HG03135 (cell line): ENCODE data around the gene CEP95.
"Not testable (repeated sequence)": the region's sequence is repeated elsewhere in the genome, so short reads cannot be mapped to it uniquely, and the experiment has no call there.

Experiments
- ATAC-seq: cut with Tn5 transposase; IDR thresholded peaks from one replicate; pipeline ENCODE4 v1.9.1; 2021; ENCODE audit warnings: mild to moderate bottlenecking, moderate library complexity; ENCODE audit not compliant: unreplicated experiment

CEP95 gene

DNA sequence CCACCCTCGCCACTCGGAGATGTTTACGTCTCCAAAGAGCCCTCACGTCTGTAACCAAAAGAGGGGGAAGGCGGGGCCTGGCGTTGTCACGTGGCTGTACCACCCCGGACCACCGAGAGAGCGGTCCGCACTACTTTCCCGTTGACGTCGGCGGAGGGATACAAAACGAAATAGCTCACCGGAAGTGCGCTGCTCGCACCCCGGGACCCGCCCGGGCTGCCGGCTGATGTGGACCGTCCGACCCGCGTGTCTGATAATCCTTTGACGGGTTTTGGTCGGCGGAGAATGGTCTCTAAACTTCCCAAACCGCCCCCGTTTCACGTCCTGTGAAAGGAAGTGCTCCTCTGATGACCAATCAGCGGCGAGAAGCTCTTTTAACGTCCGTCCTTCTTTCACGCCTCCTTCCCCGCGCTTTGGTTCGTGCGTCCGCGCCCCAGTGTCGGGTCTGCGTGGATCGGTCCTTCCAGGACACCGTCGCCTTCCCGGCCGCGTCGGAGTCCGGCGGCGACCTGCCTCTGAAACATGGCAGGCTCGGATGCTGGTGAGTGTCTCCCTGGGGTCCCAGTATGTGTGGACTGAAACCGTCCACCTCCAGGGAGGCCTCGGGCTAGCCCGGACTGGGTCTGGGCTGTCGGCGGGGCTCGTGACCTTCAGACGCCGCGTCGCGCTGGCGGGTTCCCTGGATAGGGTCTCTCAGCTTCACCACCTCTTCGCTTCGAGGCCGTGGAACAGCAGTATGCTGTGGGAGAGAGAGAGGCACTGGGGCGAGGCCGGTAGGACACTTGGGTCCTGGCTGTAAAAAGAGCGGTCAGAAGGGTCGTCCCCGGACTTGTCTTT is at the start of gene CEP95:
Gene CEP95, plus strand, starts transcription at position 402 of the 837 bp plus-strand sequence. Its CDS starts 121 bp downstream, at position 523.
- ATAC-seq, result peak; percentile 64

GRCh38 chr17:64457156-64457555 is 49.6 kb upstream of the CEP95 start:
- no peak for ATAC-seq

GRCh38 chr17:64458756-64459155 is 48.0 kb upstream of the CEP95 start:
- ATAC-seq, result no peak

- ATAC-seq, result no peak
Observed at GRCh38 chr17:64459284-64459747, 47.5 kb upstream of the CEP95 start.

DNA sequence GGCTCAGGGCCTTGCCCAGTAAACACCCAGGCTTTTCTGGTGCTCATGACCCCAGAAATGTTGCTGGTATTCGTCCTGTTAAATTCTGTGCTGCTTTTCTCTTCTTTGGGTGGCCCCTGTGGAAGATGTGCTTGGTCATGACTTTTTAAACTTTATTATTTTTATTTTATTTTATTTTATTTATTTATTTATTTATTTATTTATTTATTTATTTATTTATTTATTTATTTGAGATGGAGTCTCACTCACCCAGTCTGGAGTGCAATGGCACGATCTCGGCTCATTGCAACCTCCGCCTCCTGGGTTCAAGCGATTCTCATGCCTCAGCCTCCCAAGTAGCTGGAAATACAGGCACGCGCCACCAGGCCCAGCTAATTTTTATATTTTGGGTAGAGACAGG is 47.0 kb upstream of the CEP95 start:
- not testable (repeated sequence) for ATAC-seq

GRCh38 chr17:64460955-64461354 is 45.8 kb upstream of the CEP95 start:
- ATAC-seq, result no peak

DNA sequence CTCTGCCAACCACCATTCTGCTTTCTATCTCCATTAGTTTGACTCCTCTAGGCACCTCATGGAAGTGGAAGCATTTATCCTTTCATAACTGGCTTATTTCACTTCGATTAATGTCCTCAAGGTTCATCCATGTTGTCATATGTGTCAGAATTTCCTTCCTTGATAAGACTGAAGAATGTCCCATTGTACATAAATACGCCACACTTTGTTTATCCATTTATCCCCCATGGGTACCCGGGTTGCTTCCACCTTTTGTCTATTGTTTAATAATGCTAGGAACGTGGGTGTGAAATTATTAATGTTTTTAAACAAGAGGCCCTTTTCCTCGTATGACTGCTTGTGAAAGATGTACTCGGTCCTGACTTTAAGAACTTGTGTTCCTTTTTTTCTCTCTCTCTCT is 45.0 kb upstream of the CEP95 start:
- ATAC-seq, result no peak

DNA sequence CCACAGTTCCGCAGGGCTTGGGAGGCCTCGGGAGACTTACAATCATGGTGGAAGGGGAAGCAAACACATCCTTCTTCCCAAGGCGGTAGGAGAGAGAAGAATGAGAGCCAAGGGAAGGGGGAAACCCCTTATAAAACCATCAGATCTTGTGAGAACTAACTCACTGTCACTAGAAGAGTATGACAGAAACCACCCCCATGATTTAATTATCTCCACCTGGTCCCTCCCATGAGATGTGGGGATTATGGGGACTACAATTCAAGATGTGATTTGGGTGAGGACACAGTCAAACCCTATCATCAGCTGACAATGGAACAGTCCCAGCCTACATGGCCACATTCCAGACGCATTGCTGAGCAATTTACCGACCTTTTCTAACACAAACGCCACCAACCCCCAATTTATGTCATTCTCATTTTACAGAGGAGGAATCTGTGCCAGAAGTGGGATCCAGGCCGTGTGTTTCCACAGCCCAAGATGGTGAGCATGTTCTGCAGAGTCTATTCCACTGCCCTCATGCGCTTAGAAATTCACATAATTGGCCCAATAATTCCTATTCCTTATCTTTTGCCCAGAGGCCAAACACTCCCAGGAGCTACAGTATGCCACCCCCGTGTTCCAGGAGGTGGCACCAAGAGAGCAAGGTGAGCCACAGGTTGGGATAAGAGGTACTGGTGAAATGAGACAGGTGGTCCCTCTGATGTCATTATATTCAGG is 40.6 kb upstream of the CEP95 start:
- ATAC-seq, result no peak

DNA sequence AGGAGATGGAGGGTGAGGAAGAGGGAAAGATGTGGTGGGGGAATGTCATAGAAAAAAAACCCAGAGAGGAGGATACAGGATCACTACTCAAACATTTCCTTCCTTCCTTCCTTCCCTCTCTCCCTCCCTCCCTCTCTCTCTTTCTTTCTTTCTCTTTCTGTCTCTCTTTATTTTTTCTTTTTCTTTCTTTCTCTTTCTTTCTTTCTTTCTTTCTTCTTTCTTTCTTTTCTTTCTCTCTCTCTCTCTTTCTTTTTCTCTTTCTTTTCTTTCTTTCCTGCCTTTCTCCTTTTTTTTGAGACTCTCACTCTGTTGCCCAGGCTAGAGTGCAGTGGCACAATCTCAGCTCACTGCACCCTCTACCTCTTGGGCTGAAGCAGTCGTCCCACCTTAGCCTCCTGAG is 39.9 kb upstream of the CEP95 start:
- ATAC-seq, result not testable (repeated sequence)

- no peak for ATAC-seq
Observed at GRCh38 chr17:64470625-64471024, 36.2 kb upstream of the CEP95 start.

DNA sequence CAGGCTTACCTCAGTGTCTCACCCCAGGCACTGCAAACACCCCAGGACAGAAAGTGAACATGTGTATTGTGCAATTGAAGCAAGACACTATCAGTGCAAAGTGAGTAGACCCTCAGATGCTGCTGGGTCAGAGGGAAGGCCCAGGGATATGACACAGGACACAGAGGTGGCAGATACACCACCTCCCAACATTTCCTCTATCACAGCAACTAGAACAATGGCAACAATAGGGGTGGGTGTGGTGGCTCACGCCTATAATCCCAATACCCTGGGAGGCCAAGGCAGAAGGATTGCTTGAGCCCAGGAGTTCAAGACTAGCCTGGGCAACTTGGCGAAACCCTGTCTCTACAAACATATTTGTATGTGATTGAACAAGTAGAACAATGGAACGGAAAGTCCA is 35.3 kb upstream of the CEP95 start:
- no peak for ATAC-seq

- ATAC-seq, result no peak
Observed at GRCh38 chr17:64472564-64472963, 34.2 kb upstream of the CEP95 start.

DNA sequence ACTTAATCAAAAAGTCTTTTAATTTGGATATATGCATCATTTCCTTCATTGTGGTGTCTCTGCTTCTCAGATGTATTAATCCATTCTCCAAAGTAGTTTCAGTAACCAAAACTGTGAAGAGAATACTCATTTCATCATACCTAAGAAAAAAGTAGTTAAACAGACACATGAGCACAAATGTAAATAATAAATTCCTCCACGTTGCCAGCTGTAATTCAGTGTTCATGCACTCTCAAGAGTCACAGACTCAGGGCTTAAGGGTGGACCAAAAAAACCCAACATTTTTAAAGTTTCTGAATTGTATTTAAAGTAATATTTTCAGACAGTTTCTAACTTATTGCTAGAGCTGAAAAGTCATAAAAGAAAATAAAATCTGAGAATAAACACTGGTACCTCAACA is 28.9 kb upstream of the CEP95 start:
- no peak for ATAC-seq

DNA sequence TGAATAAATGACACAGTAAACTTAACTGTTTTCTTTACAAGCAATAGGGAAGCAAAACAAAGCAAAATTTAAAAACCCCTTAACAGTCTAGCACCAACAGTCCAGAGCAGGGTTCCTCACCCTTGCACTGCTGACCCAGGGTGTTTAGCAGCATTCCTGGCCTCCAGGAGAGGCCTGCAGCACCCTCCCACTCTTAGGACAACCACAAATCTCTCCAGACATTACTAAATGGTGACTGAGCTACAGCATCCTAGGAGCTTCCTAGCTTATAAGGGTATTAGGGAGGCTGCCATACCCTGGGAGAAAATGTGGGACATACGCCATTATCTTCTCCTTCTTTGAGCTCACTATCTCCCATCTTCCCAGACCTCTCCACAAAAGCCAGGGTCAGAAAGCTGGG is 25.8 kb upstream of the CEP95 start:
- no peak for ATAC-seq

GRCh38 chr17:64484380-64484779 is 22.4 kb upstream of the CEP95 start:
- ATAC-seq, result no peak

DNA sequence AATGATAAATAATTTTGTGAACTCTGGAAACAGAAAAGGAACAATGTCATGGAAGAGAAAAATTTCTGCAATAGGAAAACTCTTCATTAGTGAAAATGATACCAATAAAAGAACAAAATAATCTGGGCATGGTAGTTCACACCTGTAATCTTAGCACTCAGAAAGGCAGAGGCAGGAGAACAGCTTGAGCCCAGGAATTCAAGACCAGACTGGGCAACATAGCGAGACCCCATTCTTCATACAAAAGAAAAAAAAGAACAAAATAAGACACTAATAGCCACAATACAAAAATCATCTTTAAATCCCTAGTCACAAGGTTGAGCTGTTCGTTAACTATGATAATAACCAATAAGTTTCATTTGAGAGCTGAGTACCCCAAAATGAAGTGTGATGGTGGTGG is 18.5 kb upstream of the CEP95 start:
- ATAC-seq, result no peak

GRCh38 chr17:64491034-64491860 is 15.5 kb upstream of the CEP95 start:
- no peak for ATAC-seq

- no peak for ATAC-seq
Observed at GRCh38 chr17:64491994-64492393, 14.8 kb upstream of the CEP95 start.

DNA sequence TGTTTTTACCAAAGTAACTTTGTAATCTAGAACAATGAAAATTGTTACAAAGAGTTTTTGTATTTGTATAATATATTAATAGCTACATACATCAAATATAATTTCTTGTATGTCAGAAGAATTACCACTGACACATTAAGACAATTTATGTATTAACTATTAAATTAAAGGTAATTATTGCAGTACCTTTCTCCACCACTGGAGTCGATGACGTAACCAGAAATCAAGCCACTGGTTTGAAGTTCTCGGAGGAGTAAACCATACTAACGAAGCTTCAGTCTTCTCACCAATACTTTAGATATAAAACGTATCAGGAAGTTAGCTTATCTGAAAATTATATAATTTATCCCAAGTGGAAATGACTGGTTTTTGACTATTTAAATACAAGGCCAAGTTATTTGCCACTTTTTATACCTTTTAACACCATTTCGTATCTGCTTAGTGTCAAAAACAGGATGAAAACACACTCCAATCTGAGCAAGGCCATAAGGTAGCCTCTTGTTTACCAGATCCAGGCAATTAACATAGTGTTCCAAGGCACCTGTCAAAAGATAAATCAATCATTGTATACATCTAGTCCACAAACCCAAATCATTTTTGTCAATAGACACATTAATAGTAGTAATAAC is 14.2 kb upstream of the CEP95 start:
- ATAC-seq, result no peak

GRCh38 chr17:64494121-64494520 is 12.7 kb upstream of the CEP95 start:
- ATAC-seq, result no peak

DNA sequence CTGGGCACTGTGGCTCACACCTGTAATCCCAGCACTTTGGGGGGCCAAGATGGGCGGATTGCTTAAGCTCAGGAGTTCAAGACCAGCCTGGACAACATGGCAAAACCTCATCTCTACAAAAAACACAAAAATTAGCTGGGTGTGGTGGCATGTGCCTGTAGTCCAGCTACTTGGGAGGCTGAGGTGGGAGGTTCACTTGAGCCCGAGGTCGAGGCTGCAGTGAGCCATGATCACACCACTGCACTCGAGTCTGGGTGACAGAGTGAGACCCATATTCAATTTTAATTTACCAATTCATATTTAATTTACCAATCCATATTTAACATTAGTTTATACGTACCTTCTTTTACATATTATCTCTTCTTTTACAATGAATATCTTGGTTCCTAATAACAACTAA is 11.5 kb upstream of the CEP95 start:
- not testable (repeated sequence) for ATAC-seq
